ENCODE results near the gene ADRA2C. TPM values are rescaled to one million over a fixed set of nuclear protein-coding genes. Genes with fewer than 3 reads are reported as not detected.

Gene ADRA2C
- total and polyA plus RNA-seq, 2 of the 13 experiments (the other 11 are each of a cell fraction or from before 2014, with no cell fraction given) = 15.4 to 69.7 TPM

DNA sequence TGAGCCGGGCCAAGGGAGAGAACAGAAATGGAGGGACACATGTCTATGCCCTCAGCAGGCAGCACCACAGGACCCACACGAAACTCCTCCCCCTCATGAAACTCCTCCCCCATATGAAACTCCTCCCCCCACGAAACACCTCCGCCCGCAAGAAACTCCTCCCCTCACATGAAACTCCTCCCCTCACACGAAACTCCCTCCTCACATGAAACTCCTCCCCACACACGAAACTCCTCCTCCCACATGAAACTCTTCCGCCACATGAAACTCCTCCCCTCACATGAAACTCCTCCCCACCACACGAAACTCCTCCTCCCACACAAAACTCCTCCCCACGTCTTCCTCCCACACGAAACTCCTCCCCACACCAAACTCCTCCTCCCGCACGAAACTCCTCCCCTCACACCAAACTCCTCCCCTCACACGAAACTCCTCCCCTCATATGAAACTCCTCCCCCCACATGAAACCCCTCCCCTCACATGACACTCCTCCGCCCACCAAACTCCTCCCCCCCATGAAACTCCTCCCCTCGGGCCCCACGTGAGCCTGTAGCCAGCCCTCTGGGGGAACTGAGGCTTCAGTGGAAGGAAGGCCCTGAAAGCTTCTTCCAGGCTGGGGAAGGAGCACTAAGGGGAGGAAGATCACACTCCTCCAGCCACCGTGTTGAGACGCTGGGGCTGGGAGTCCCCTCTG is 15.2 kb downstream of the ADRA2C start (continued):
- TF ChIP-seq, protein P1, sequence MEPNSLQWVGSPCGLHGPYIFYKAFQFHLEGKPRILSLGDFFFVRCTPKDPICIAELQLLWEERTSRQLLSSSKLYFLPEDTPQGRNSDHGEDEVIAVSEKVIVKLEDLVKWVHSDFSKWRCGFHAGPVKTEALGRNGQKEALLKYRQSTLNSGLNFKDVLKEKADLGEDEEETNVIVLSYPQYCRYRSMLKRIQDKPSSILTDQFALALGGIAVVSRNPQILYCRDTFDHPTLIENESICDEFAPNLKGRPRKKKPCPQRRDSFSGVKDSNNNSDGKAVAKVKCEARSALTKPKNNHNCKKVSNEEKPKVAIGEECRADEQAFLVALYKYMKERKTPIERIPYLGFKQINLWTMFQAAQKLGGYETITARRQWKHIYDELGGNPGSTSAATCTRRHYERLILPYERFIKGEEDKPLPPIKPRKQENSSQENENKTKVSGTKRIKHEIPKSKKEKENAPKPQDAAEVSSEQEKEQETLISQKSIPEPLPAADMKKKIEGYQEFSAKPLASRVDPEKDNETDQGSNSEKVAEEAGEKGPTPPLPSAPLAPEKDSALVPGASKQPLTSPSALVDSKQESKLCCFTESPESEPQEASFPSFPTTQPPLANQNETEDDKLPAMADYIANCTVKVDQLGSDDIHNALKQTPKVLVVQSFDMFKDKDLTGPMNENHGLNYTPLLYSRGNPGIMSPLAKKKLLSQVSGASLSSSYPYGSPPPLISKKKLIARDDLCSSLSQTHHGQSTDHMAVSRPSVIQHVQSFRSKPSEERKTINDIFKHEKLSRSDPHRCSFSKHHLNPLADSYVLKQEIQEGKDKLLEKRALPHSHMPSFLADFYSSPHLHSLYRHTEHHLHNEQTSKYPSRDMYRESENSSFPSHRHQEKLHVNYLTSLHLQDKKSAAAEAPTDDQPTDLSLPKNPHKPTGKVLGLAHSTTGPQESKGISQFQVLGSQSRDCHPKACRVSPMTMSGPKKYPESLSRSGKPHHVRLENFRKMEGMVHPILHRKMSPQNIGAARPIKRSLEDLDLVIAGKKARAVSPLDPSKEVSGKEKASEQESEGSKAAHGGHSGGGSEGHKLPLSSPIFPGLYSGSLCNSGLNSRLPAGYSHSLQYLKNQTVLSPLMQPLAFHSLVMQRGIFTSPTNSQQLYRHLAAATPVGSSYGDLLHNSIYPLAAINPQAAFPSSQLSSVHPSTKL (CRISPR knock-in tag; IDR thresholded peaks at IDR 0.05) = no peak
- TF ChIP-seq KLF6 (CRISPR knock-in tag; IDR thresholded peaks at IDR 0.05) (0 out of 2 replicates have a peak, but pooled peaks have one; percentile 12), POLR2G (IDR thresholded peaks at IDR 0.05; ENCODE audit: low read depth, low read length) (peak; percentile 35; the same call in 1 of the 2 replicates), FOXK2 (IDR thresholded peaks at IDR 0.05) (peak; percentile 49; the same call in 1 of the 2 replicates), DR1 (CRISPR knock-in tag; IDR thresholded peaks at IDR 0.05) (0 out of 2 replicates have a peak, but pooled peaks have one; percentile 25), SP5 (CRISPR knock-in tag; IDR thresholded peaks at IDR 0.05; ENCODE audit: borderline replicate concordance, low read depth) (peak; percentile 39; the same call in 1 of the 2 replicates), ZNF670 (CRISPR knock-in tag; IDR thresholded peaks at IDR 0.05; ENCODE audit: borderline replicate concordance) (no peak), PHF20 (CRISPR knock-in tag; IDR thresholded peaks at IDR 0.05) (no peak)
- TF ChIP-seq, protein P2, sequence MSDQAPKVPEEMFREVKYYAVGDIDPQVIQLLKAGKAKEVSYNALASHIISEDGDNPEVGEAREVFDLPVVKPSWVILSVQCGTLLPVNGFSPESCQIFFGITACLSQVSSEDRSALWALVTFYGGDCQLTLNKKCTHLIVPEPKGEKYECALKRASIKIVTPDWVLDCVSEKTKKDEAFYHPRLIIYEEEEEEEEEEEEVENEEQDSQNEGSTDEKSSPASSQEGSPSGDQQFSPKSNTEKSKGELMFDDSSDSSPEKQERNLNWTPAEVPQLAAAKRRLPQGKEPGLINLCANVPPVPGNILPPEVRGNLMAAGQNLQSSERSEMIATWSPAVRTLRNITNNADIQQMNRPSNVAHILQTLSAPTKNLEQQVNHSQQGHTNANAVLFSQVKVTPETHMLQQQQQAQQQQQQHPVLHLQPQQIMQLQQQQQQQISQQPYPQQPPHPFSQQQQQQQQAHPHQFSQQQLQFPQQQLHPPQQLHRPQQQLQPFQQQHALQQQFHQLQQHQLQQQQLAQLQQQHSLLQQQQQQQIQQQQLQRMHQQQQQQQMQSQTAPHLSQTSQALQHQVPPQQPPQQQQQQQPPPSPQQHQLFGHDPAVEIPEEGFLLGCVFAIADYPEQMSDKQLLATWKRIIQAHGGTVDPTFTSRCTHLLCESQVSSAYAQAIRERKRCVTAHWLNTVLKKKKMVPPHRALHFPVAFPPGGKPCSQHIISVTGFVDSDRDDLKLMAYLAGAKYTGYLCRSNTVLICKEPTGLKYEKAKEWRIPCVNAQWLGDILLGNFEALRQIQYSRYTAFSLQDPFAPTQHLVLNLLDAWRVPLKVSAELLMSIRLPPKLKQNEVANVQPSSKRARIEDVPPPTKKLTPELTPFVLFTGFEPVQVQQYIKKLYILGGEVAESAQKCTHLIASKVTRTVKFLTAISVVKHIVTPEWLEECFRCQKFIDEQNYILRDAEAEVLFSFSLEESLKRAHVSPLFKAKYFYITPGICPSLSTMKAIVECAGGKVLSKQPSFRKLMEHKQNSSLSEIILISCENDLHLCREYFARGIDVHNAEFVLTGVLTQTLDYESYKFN (CRISPR knock-in tag; conservative IDR thresholded peaks at IDR 0.05) = 0 out of 2 replicates have a peak, but pooled peaks have one; percentile 6
- TF ChIP-seq, protein P3, sequence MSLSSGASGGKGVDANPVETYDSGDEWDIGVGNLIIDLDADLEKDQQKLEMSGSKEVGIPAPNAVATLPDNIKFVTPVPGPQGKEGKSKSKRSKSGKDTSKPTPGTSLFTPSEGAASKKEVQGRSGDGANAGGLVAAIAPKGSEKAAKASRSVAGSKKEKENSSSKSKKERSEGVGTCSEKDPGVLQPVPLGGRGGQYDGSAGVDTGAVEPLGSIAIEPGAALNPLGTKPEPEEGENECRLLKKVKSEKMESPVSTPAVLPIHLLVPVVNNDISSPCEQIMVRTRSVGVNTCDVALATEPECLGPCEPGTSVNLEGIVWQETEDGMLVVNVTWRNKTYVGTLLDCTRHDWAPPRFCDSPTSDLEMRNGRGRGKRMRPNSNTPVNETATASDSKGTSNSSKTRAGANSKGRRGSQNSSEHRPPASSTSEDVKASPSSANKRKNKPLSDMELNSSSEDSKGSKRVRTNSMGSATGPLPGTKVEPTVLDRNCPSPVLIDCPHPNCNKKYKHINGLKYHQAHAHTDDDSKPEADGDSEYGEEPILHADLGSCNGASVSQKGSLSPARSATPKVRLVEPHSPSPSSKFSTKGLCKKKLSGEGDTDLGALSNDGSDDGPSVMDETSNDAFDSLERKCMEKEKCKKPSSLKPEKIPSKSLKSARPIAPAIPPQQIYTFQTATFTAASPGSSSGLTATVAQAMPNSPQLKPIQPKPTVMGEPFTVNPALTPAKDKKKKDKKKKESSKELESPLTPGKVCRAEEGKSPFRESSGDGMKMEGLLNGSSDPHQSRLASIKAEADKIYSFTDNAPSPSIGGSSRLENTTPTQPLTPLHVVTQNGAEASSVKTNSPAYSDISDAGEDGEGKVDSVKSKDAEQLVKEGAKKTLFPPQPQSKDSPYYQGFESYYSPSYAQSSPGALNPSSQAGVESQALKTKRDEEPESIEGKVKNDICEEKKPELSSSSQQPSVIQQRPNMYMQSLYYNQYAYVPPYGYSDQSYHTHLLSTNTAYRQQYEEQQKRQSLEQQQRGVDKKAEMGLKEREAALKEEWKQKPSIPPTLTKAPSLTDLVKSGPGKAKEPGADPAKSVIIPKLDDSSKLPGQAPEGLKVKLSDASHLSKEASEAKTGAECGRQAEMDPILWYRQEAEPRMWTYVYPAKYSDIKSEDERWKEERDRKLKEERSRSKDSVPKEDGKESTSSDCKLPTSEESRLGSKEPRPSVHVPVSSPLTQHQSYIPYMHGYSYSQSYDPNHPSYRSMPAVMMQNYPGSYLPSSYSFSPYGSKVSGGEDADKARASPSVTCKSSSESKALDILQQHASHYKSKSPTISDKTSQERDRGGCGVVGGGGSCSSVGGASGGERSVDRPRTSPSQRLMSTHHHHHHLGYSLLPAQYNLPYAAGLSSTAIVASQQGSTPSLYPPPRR (CRISPR knock-in tag; IDR thresholded peaks at IDR 0.05; ENCODE audit: borderline replicate concordance) = 0 out of 2 replicates have a peak, but pooled peaks have one; percentile 1
- TF ChIP-seq, protein P4, sequence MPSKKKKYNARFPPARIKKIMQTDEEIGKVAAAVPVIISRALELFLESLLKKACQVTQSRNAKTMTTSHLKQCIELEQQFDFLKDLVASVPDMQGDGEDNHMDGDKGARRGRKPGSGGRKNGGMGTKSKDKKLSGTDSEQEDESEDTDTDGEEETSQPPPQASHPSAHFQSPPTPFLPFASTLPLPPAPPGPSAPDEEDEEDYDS (CRISPR knock-in tag; IDR thresholded peaks at IDR 0.05) = peak; percentile 61; the same call in 1 of the 2 replicates
- TF ChIP-seq, protein P5, sequence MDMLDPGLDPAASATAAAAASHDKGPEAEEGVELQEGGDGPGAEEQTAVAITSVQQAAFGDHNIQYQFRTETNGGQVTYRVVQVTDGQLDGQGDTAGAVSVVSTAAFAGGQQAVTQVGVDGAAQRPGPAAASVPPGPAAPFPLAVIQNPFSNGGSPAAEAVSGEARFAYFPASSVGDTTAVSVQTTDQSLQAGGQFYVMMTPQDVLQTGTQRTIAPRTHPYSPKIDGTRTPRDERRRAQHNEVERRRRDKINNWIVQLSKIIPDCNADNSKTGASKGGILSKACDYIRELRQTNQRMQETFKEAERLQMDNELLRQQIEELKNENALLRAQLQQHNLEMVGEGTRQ (IDR thresholded peaks at IDR 0.05; ENCODE audit: low read depth, low read length) = no peak
- TF ChIP-seq, protein P5 (CRISPR knock-in tag; IDR thresholded peaks at IDR 0.05; ENCODE audit: borderline replicate concordance) = peak; percentile 81; the same call in 1 of the 2 replicates

All from HepG2 (cell line).